ENCODE results near the gene TMPRSS2. TPM values are rescaled to one million over a fixed set of nuclear protein-coding genes. Genes with fewer than 3 reads are reported as not detected.

The TMPRSS2 gene
- total RNA-seq, 1 experiment from 2014 or later, result 1.1 TPM

DNA sequence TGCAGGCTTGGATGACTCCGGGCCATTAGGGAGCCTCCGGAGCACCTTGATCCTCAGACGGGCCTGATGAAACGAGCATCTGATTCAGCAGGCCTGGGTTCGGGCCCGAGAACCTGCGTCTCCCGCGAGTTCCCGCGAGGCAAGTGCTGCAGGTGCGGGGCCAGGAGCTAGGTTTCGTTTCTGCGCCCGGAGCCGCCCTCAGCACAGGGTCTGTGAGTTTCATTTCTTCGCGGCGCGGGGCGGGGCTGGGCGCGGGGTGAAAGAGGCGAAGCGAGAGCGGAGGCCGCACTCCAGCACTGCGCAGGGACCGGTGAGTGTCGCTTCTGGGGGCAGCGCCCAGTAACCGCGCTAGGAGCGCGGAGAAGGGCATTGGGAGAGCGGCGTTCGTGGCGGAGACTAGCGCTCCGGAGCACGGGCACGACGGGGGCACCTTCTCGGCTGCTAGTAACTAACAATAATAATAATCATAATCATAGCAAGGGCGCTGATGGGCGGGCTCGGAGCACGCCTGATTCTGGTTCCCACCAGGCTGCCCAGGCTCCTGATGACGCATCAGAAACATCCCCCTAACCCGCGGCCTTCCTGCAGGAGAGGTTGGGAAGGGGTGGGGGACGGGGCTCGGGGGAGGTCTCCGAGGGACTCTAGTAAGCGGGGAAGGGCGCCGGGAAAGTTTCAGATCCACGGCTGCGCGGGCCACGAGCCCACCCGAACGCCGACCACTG, 81.8 kb downstream of the TMPRSS2 start, which contains the start of gene MX1:
Gene MX1, plus strand, starts transcription at position 286 of the 722 bp plus-strand sequence. CDS start 5,832 bp downstream, outside the sequence.
- Histone ChIP-seq H4K20me1 (ENCODE audit: insufficient read depth) (no peaks in the 10 kb centered on the region), H3K4me2 (ENCODE audit: low read length) (no peak within 1 kb of the TSS), H3K36me3 (ENCODE audit: control insufficient read depth in 1 of 2, insufficient read depth in 2 of 2, low read length in 2 of 2) (no peaks in the 10 kb centered on the region), H3K79me2 (ENCODE audit: insufficient read depth, low read length) (no peaks in the 10 kb centered on the region), H2AFZ (ENCODE audit: low read depth, low read length, poor library complexity, severe bottlenecking) (no peak within 1 kb of the TSS), H3K27ac (ENCODE audit: low read depth, low read length) (no peak within 1 kb of the TSS), H3K9me2 (ENCODE audit: insufficient read depth) (no peaks in the 10 kb centered on the region), H3K9me3 (ENCODE audit: control insufficient read depth in 1 of 2, insufficient read depth in 1 of 2, low read depth in 1 of 2, low read length in 2 of 2) (no peaks in the 10 kb centered on the region), H3K9ac (ENCODE audit: low read length) (no peak within 1 kb of the TSS), H3K4me1 (ENCODE audit: control insufficient read depth in 1 of 2, insufficient read depth in 2 of 2, low read length in 2 of 2) (no peaks in the 10 kb centered on the region), H3K4me3 (replicated peaks in 1 of 2; ENCODE audit: low read depth in 1 of 2, low read length in 2 of 2) (no peak within 1 kb of the TSS), H3K27me3 (ENCODE audit: insufficient read depth, low read length) (peaks cover 4% of the 10 kb centered on the region; the same call in 1 of the 2 replicates)
- TF ChIP-seq, protein P1, sequence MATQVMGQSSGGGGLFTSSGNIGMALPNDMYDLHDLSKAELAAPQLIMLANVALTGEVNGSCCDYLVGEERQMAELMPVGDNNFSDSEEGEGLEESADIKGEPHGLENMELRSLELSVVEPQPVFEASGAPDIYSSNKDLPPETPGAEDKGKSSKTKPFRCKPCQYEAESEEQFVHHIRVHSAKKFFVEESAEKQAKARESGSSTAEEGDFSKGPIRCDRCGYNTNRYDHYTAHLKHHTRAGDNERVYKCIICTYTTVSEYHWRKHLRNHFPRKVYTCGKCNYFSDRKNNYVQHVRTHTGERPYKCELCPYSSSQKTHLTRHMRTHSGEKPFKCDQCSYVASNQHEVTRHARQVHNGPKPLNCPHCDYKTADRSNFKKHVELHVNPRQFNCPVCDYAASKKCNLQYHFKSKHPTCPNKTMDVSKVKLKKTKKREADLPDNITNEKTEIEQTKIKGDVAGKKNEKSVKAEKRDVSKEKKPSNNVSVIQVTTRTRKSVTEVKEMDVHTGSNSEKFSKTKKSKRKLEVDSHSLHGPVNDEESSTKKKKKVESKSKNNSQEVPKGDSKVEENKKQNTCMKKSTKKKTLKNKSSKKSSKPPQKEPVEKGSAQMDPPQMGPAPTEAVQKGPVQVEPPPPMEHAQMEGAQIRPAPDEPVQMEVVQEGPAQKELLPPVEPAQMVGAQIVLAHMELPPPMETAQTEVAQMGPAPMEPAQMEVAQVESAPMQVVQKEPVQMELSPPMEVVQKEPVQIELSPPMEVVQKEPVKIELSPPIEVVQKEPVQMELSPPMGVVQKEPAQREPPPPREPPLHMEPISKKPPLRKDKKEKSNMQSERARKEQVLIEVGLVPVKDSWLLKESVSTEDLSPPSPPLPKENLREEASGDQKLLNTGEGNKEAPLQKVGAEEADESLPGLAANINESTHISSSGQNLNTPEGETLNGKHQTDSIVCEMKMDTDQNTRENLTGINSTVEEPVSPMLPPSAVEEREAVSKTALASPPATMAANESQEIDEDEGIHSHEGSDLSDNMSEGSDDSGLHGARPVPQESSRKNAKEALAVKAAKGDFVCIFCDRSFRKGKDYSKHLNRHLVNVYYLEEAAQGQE (IDR thresholded peaks at IDR 0.05; ENCODE audit: low read depth), result no peak
- TF ChIP-seq CEBPB (IDR thresholded peaks at IDR 0.05; ENCODE audit: low read depth), result no peak
- no peak for TF ChIP-seq POLR2A (IDR thresholded peaks at IDR 0.05; ENCODE audit: borderline replicate concordance, extremely low read depth, insufficient read depth, insufficient read length)
- TF ChIP-seq CBX3 (IDR thresholded peaks at IDR 0.05; ENCODE audit: low read depth), result no peak
- no peak for TF ChIP-seq JUND (IDR thresholded peaks at IDR 0.05)
- TF ChIP-seq EGR1 (IDR thresholded peaks at IDR 0.05; ENCODE audit: low read depth), result no peak
- TF ChIP-seq ELF1 (IDR thresholded peaks at IDR 0.05; ENCODE audit: borderline replicate concordance, low read depth), result no peak
- TF ChIP-seq FOSL1 (IDR thresholded peaks at IDR 0.05; ENCODE audit: low read depth), result no peak
- TF ChIP-seq EZH2 (IDR thresholded peaks at IDR 0.05), result no peak
- no peak for TF ChIP-seq ZNF274 (IDR thresholded peaks at IDR 0.05; ENCODE audit: low read depth, low read length)
- no peak for TF ChIP-seq TCF7L2 (IDR thresholded peaks at IDR 0.05; ENCODE audit: borderline replicate concordance, extremely low read depth, insufficient read depth, insufficient read length)
- TF ChIP-seq SIN3A (IDR thresholded peaks at IDR 0.05; ENCODE audit: low read depth), result no peak
- no peak for TF ChIP-seq POLR2AphosphoS5 (IDR thresholded peaks at IDR 0.05; ENCODE audit: low read depth, low read length)
- TF ChIP-seq EZH2phosphoT487 (IDR thresholded peaks at IDR 0.05; ENCODE audit: borderline replicate concordance), result no peak
- no peak for TF ChIP-seq RAD21 (IDR thresholded peaks at IDR 0.05; ENCODE audit: low read depth)
- TF ChIP-seq, protein P2, sequence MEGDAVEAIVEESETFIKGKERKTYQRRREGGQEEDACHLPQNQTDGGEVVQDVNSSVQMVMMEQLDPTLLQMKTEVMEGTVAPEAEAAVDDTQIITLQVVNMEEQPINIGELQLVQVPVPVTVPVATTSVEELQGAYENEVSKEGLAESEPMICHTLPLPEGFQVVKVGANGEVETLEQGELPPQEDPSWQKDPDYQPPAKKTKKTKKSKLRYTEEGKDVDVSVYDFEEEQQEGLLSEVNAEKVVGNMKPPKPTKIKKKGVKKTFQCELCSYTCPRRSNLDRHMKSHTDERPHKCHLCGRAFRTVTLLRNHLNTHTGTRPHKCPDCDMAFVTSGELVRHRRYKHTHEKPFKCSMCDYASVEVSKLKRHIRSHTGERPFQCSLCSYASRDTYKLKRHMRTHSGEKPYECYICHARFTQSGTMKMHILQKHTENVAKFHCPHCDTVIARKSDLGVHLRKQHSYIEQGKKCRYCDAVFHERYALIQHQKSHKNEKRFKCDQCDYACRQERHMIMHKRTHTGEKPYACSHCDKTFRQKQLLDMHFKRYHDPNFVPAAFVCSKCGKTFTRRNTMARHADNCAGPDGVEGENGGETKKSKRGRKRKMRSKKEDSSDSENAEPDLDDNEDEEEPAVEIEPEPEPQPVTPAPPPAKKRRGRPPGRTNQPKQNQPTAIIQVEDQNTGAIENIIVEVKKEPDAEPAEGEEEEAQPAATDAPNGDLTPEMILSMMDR (IDR thresholded peaks at IDR 0.05 in 2 of 3, conservative IDR thresholded peaks at IDR 0.05 in 1 of 3; ENCODE audit: borderline replicate concordance in 1 of 3, insufficient read depth in 1 of 3, low read depth in 2 of 3, low read length in 2 of 3), result no peak
- TF ChIP-seq, protein P3, sequence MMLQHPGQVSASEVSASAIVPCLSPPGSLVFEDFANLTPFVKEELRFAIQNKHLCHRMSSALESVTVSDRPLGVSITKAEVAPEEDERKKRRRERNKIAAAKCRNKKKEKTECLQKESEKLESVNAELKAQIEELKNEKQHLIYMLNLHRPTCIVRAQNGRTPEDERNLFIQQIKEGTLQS (IDR thresholded peaks at IDR 0.05), result no peak
- TF ChIP-seq, protein P4, sequence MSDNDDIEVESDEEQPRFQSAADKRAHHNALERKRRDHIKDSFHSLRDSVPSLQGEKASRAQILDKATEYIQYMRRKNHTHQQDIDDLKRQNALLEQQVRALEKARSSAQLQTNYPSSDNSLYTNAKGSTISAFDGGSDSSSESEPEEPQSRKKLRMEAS (IDR thresholded peaks at IDR 0.05), result no peak
- TF ChIP-seq SP1 (IDR thresholded peaks at IDR 0.05; ENCODE audit: low read depth), result no peak
- CTCF ChIA-PET, result no interaction called here
- ATAC-seq (no peak), DNase-seq (ENCODE audit: low read depth, low spot score) (no peak)
- RAD21 ChIA-PET (ENCODE audit: low non-redundant PET in 1 of 2, low total read pairs in 2 of 2, uncharacterized antibody in 2 of 2, unreplicated experiment in 2 of 2), result no interaction called here
- intact Hi-C loops (cut with micrococcal nuclease), result no loop called here
- no TSS peak for BruUV-seq (replicated peaks)
- POLR2A ChIA-PET, result no interaction called here

Data from HCT116 (cell line).